Left renal pelvis (tissue), 4 donors: Measurements from ENCODE around the gene ADSS2. TPM values are rescaled to one million over a fixed set of nuclear protein-coding genes. Genes with fewer than 3 reads are reported as not detected.
"Not testable (repeated sequence)": the region's sequence is repeated elsewhere in the genome, so short reads cannot be mapped to it uniquely, and the experiment has no call there.

Experiments
- DNase-seq, 4 donors: peaks; one replicate each; pipeline ENCODE4 v3.0.0-alpha.2; 2013; ENCODE audit warnings: low read depth in 4 of 4, low spot score in 3 of 4
- polyA plus RNA-seq, 4 donors: library from polyadenylated mRNA; unstranded; fragments of 120-200 nt; gene quantifications; one replicate each; pipeline ENCODE4 v1.2.1, GENCODE V29; 2013; ENCODE audit not compliant: insufficient read length in 4 of 4

The ADSS2 gene
- polyA plus RNA-seq, 4 donors = 44.8 to 71.8 (median 62.8) TPM

- DNase-seq = no peak
Measured at GRCh38 chr1:244368279-244368678, 83.4 kb downstream of the ADSS2 start.

- no peak for DNase-seq
Measured at GRCh38 chr1:244367399-244368114, 84.2 kb downstream of the ADSS2 start.

GRCh38 chr1:244365809-244366208 is 85.9 kb downstream of the ADSS2 start:
- DNase-seq = no peak

- not testable (repeated sequence) for DNase-seq
Measured at GRCh38 chr1:244365262-244365661, 86.4 kb downstream of the ADSS2 start.

GRCh38 chr1:244362476-244362875 is 89.2 kb downstream of the ADSS2 start:
- DNase-seq = no peak

- no peak for DNase-seq
Measured at GRCh38 chr1:244361764-244362473, 89.8 kb downstream of the ADSS2 start.

Other genes starting within 250 kb of the ADSS2 start
- gene CATSPERE, start 9.4 kb upstream of the ADSS2 start, polyA plus RNA-seq = 1 to 10 TPM; 1.3 to 2.4 (median 1.9) TPM
- 10 to 100 TPM; 44.8 to 71.1 (median 53.2) TPM for gene DESI2, start 201.2 kb upstream of the ADSS2 start, polyA plus RNA-seq